ENCODE results near the gene LEPR. TPM values are rescaled to one million over a fixed set of nuclear protein-coding genes. Genes with fewer than 3 reads are reported as not detected.

The LEPR gene
- total and polyA plus RNA-seq, 8 donors = 16.6 to 47.7 (median 34.8) TPM

- H3K9me3 ChIP-seq = no peaks in the 10 kb centered on the region
- H3K4me3 ChIP-seq = no peak overlapping the region
- DNase-seq = no peak
- no peaks in the 10 kb centered on the region for H3K36me3 ChIP-seq
- H3K27ac ChIP-seq = no peak overlapping the region
- ATAC-seq = no peak
- H3K27me3 ChIP-seq = no peaks in the 10 kb centered on the region
- TF ChIP-seq CTCF (IDR thresholded peaks at IDR 0.05) = no peak
- H3K4me1 ChIP-seq = no peaks in the 10 kb centered on the region
- intact Hi-C loops (cut with DNase I) = no loop called here
These were observed 10.6 kb upstream of the LEPR start for GRCh38 chr1:65409816-65410326.

GRCh38 chr1:65412256-65412983 lies 8.0 kb upstream of the LEPR start:
- ATAC-seq (no peak), DNase-seq (no peak)
- TF ChIP-seq CTCF (IDR thresholded peaks at IDR 0.05) = no peak
- no peaks in the 10 kb centered on the region for H3K36me3 ChIP-seq
- intact Hi-C loops (cut with DNase I) = no loop called here
- H3K27me3 ChIP-seq = no peaks in the 10 kb centered on the region
- no peak overlapping the region for H3K4me3 ChIP-seq
- no peak overlapping the region for H3K27ac ChIP-seq
- H3K4me1 ChIP-seq = no peaks in the 10 kb centered on the region
- no peaks in the 10 kb centered on the region for H3K9me3 ChIP-seq

- DNase-seq (no peak), ATAC-seq (no peak)
- intact Hi-C loops (cut with DNase I) = no loop called here
- Histone ChIP-seq H3K36me3 (no peaks in the 10 kb centered on the region), H3K27ac (no peak overlapping the region), H3K9me3 (no peaks in the 10 kb centered on the region), H3K4me3 (no peak overlapping the region), H3K4me1 (no peaks in the 10 kb centered on the region), H3K27me3 (no peaks in the 10 kb centered on the region)
- no peak for TF ChIP-seq CTCF (IDR thresholded peaks at IDR 0.05)
These were observed 7.5 kb upstream of the LEPR start for GRCh38 chr1:65412984-65413375.

GRCh38 chr1:65414538-65414937 lies 5.9 kb upstream of the LEPR start:
- H3K27ac ChIP-seq = no peak overlapping the region
- no peak for ATAC-seq
- intact Hi-C loops (cut with DNase I) = no loop called here

More at GRCh38 chr1:65414538-65414937, 5.9 kb upstream of the LEPR start:
- TF ChIP-seq CTCF (IDR thresholded peaks at IDR 0.05) = no peak
- H3K4me3 ChIP-seq = no peak overlapping the region
- no peaks in the 10 kb centered on the region for H3K27me3 ChIP-seq
- H3K4me1 ChIP-seq = peaks cover 0 to 3% of the 10 kb centered on the region in 2 donors
- DNase-seq = no peak
- no peaks in the 10 kb centered on the region for H3K36me3 ChIP-seq
- no peaks in the 10 kb centered on the region for H3K9me3 ChIP-seq

Measured in left lung (tissue), 10 donors.